DOHH2 (cell line): ENCODE measurements around the gene TGFBR3L.
A peak's percentile ranks its signal among the peaks of the same experiment; 100 is the strongest.

ENCODE experiments used
- H3F3A ChIP-seq: fragments of 200-600 bp; sonication (generic), shearing (Covaris generic); 2 replicates; pipeline ENCODE4 v1.6.0; 2016; ENCODE audit warnings: antibody characterized with exemption, mild to moderate bottlenecking; ENCODE audit not compliant: control insufficient read depth, insufficient read depth
- H3K27ac ChIP-seq: fragments of 200-600 bp; sonication (generic); 2 replicates; pipeline ENCODE4 v1.5.1; 2014; ENCODE audit warnings: low read depth, mild to moderate bottlenecking, low read length, moderate library complexity
- H3K27me3 ChIP-seq: fragments of 200-600 bp; sonication (generic); 2 replicates; pipeline ENCODE4 v1.6.1; 2014; ENCODE audit warnings: mild to moderate bottlenecking, low read length, mixed read lengths; ENCODE audit not compliant: control insufficient read depth
- H3K36me3 ChIP-seq: fragments of 200-600 bp; sonication (generic); 2 replicates; pipeline ENCODE4 v1.6.1; 2014; ENCODE audit warnings: mild to moderate bottlenecking, low read length, moderate library complexity, mixed read lengths; ENCODE audit not compliant: control insufficient read depth
- H3K4me1 ChIP-seq: fragments of 200-600 bp; sonication (generic); 2 replicates; pipeline ENCODE4 v1.6.1; 2014; ENCODE audit warnings: mild to moderate bottlenecking, low read length, mixed read lengths; ENCODE audit not compliant: control insufficient read depth
- H3K4me2 ChIP-seq: fragments of 200-600 bp; sonication (generic); 2 replicates; pipeline ENCODE4 v1.6.0; 2014; ENCODE audit warnings: mild to moderate bottlenecking, low read length, moderate library complexity
- H3K4me3 ChIP-seq: fragments of 200-600 bp; sonication (generic); 2 replicates; pipeline ENCODE4 v1.5.1; 2014; ENCODE audit warnings: mild to moderate bottlenecking, low read length, mixed read lengths
- H3K79me2 ChIP-seq: fragments of 200-600 bp; sonication (generic); 2 replicates; pipeline ENCODE4 v1.6.1; 2014; ENCODE audit warnings: mild to moderate bottlenecking, low read length, mixed read lengths; ENCODE audit not compliant: control insufficient read depth
- H3K9me2 ChIP-seq: fragments of 200-600 bp; sonication (generic); replicated peaks from 2 replicates; pipeline ENCODE4 v1.6.1; 2014; ENCODE audit warnings: mild to moderate bottlenecking, low read length, mixed read lengths; ENCODE audit not compliant: control insufficient read depth
- H3K9me3 ChIP-seq: fragments of 200-600 bp; sonication (generic); 2 replicates; pipeline ENCODE4 v1.6.1; 2014; ENCODE audit warnings: antibody characterized with exemption, low read length, mixed read lengths; ENCODE audit not compliant: control insufficient read depth, insufficient read depth
- H4K20me1 ChIP-seq: fragments of 200-600 bp; sonication (generic); 2 replicates; pipeline ENCODE4 v1.6.0; 2014; ENCODE audit warnings: low read depth, mild to moderate bottlenecking, antibody characterized with exemption, low read length, moderate library complexity; ENCODE audit not compliant: control insufficient read depth, insufficient read depth
- CTCF ChIP-seq: fragments of 200-600 bp; sonication (generic); IDR thresholded peaks from one replicate; pipeline ENCODE4 v1.5.1; 2014; ENCODE audit warnings: antibody characterized with exemption, mild to moderate bottlenecking, low read depth, low read length; ENCODE audit not compliant: poor library complexity, severe bottlenecking
- EZH2phosphoT487 ChIP-seq: fragments of 200-600 bp; sonication (generic); IDR thresholded peaks from 2 replicates; pipeline ENCODE4 v1.6.1; 2017; ENCODE audit warnings: borderline replicate concordance, mild to moderate bottlenecking, antibody characterized with exemption, low read length, moderate library complexity, mixed read lengths

TGFBR3L gene

GRCh38 chr19:7925171-7925851 lies 10.7 kb downstream of the TGFBR3L start:
- H3K4me1 ChIP-seq, result peaks cover 20% of the 10 kb centered on the region
- no peaks in the 10 kb centered on the region for H3K27me3 ChIP-seq
- H3K27ac ChIP-seq, result no peak overlapping the region
- H3K79me2 ChIP-seq, result no peaks in the 10 kb centered on the region
- H3K4me2 ChIP-seq, result peak overlapping the region; percentile 61
- peaks cover 16% of the 10 kb centered on the region for H3K36me3 ChIP-seq
- peaks cover 10% of the 10 kb centered on the region; the same call in 1 of the 2 replicates for H4K20me1 ChIP-seq
- H3F3A ChIP-seq, result peaks cover 12% of the 10 kb centered on the region; the same call in 1 of the 2 replicates
- H3K9me3 ChIP-seq, result no peaks in the 10 kb centered on the region
- H3K4me3 ChIP-seq, result peak overlapping the region; percentile 53
- TF ChIP-seq CTCF, result peak; percentile 94
- no peak for TF ChIP-seq EZH2phosphoT487
- no peaks in the 10 kb centered on the region for H3K9me2 ChIP-seq

GRCh38 chr19:7926021-7926726 lies 11.5 kb downstream of the TGFBR3L start, which contains the start of gene CTXN1:
TSS of gene CTXN1 (minus strand) at chr19:7926135. CDS start at chr19:7925538, 597 bp downstream.
- Histone ChIP-seq H3K27ac (no peak within 1 kb of the TSS), H3F3A (peaks cover 12% of the 10 kb centered on the region; the same call in 1 of the 2 replicates), H3K4me2 (peak within 1 kb of the TSS; percentile 61), H3K4me1 (peaks cover 16% of the 10 kb centered on the region), H3K9me2 (no peaks in the 10 kb centered on the region), H4K20me1 (peaks cover 8% of the 10 kb centered on the region; the same call in 1 of the 2 replicates), H3K4me3 (peak within 1 kb of the TSS; percentile 55), H3K9me3 (no peaks in the 10 kb centered on the region), H3K79me2 (no peaks in the 10 kb centered on the region), H3K36me3 (peaks cover 24% of the 10 kb centered on the region), H3K27me3 (no peaks in the 10 kb centered on the region)
- no peak for TF ChIP-seq EZH2phosphoT487
- no peak for TF ChIP-seq CTCF

- Histone ChIP-seq H3K79me2 (no peaks in the 10 kb centered on the region), H3K27me3 (no peaks in the 10 kb centered on the region), H3K4me1 (peaks cover 11% of the 10 kb centered on the region), H3K27ac (no peak overlapping the region), H4K20me1 (0 out of 2 replicates have a peak, but pooled peaks cover 6% of the 10 kb centered on the region), H3K36me3 (peaks cover 32% of the 10 kb centered on the region), H3K9me3 (no peaks in the 10 kb centered on the region), H3K9me2 (no peaks in the 10 kb centered on the region), H3K4me3 (no peak overlapping the region), H3F3A (peaks cover 12% of the 10 kb centered on the region; the same call in 1 of the 2 replicates), H3K4me2 (peak overlapping the region; percentile 61)
- TF ChIP-seq CTCF (no peak), EZH2phosphoT487 (no peak)
Observed at GRCh38 chr19:7926727-7927604, 12.3 kb downstream of the TGFBR3L start.
